Upper lobe of left lung (tissue), 6 donors: ENCODE results near the gene SLC7A6. TPM values are rescaled to one million over a fixed set of nuclear protein-coding genes. Genes with fewer than 3 reads are reported as not detected.

Source experiments
- ATAC-seq, 2 donors: fragments of 200-7000 bp; cut with Tn5 transposase; one replicate each; pipeline ENCODE4 v1.9.1; 2022; ENCODE audit warnings: mild to moderate bottlenecking in 2 of 2, moderate library complexity in 2 of 2; ENCODE audit not compliant: low FRiP score in 2 of 2
- DNase-seq, 2 donors: peaks; one replicate each; pipeline ENCODE4 v3.0.0-alpha.2; 2019 to 2020
- H3K27ac ChIP-seq, 4 donors: fragments of 200-600 bp; sonication (generic); one replicate each; pipeline ENCODE4 v1.5.1; 2016 to 2019
- H3K27me3 ChIP-seq, 4 donors: fragments of 200-600 bp; sonication (generic); one replicate each; pipeline ENCODE4 v1.5.1; 2017 to 2019
- H3K36me3 ChIP-seq, 4 donors: fragments of 200-600 bp; sonication (generic); one replicate each; pipeline ENCODE4 v1.5.1; 2016 to 2019
- H3K4me1 ChIP-seq, 4 donors: fragments of 200-600 bp; sonication (generic); one replicate each; pipeline ENCODE4 v1.5.1; 2018 to 2019
- H3K4me3 ChIP-seq, 4 donors: fragments of 200-600 bp; sonication (generic); one replicate each; pipeline ENCODE4 v1.5.1; 2017 to 2019; ENCODE audit warnings: mild to moderate bottlenecking in 2 of 4, moderate library complexity in 1 of 4
- H3K9me3 ChIP-seq, 4 donors: fragments of 200-600 bp; sonication (generic); one replicate each; pipeline ENCODE4 v1.5.1; 2018 to 2019
- EP300 ChIP-seq, 4 donors: sonication (generic); formaldehyde crosslinking; IDR thresholded peaks; one replicate each; pipeline ENCODE4 v1.5.1; 2017; ENCODE audit warnings: antibody characterized with exemption in 4 of 4, control low read depth in 2 of 4
- POLR2A ChIP-seq, 4 donors: fragments of 450-650 bp; IDR thresholded peaks; one replicate each; pipeline ENCODE4 v1.5.1; 2016 to 2017; ENCODE audit warnings: antibody characterized with exemption in 4 of 4, mild to moderate bottlenecking in 2 of 4
- POLR2AphosphoS5 ChIP-seq, 2 donors: sonication (generic); formaldehyde crosslinking; IDR thresholded peaks; one replicate each; pipeline ENCODE4 v1.5.1; 2017; ENCODE audit warnings: antibody characterized with exemption in 2 of 2
- WGBS, 2 donors: methylation state at CpG; one replicate each; pipeline ENCODE4 v1.1.5; 2017 to 2018; 5-methylcytosine and 5-hydroxymethylcytosine counted together
- total RNA-seq, 6 donors: library from RNA; depleted of rRNA in 4 of 6; stranded (reverse); fragments of >200 nt in 4 of 6; gene quantifications; one replicate each; pipeline versions ENCODE4 v1.1.0 to v1.2.1, GENCODE V29; 2016 to 2021
- TF ChIP-seq, protein P1 (sequence below), 6 experiments: fragments of 450-650 bp in 4 of 6; fragments of 200-600 bp in 2 of 6; sonication (generic) in 2 of 6; IDR thresholded peaks; one replicate each; pipeline ENCODE4 v1.5.1; 2016 to 2019; ENCODE audit warnings: antibody characterized with exemption in 6 of 6
- donor health status: DM: no; HTN: no; CAD: no; lungs with moderate emphysema.
- donor health status: DM: no; HTN: yes; CAD: no; lungs with severe emphysema.

SLC7A6 gene
- total RNA-seq, 6 donors from 2014 or later = 44.9 to 109 (median 49.5) TPM

DNA sequence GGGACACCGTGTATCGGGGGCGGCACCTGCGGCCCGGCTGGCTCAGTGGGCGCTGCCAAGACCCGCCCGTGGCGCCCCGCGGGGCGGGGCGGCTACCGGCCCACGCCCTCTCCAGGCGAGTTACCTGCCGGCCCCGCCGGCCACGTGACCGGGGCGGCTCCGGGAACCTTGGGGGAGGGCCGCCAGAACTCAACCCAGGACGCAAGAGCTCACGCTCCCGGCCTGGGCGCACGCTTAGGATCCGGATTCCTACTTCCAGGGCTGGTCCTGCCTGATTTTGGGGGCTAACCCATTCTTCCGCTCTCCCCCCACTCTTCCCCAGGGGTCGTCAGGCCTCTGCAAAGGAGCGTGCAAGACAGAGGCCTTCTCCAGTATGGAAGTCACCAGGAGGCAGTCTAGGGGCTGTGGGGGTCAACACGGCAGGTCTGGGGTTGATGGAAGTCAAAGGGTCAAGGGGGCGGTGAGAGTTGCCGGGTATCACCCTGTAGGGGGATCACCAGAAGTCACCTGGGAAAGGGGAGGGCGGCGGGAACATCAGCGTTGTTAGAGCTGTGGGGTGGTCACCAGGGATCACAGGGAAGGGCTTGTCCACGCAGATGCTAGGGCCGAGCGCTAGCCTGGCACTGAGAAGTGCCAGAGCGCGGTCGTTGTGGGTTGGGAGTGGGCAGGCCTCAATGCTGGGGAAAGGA is 28.0 kb upstream of the SLC7A6 start:
- Histone ChIP-seq H3K27ac (peak overlapping the region; percentile 87 to 96 (median 92)), H3K9me3 (no peaks in the 10 kb centered on the region), H3K4me1 (peaks cover 27 to 66% (median 43%) of the 10 kb centered on the region in 4 donors), H3K27me3 (no peaks in the 10 kb centered on the region), H3K4me3 (peak overlapping the region in 3 of 4 donors; percentile 56 to 66 (median 65)), H3K36me3 (peaks cover 0 to 13% (median 9%) of the 10 kb centered on the region in 4 donors)
- peak; percentile 92 to 97 for DNase-seq
- WGBS, 2 donors = 26 to 28% methylated on average over 21 to 28 of the region's 45 CpGs
- ATAC-seq = peak; percentile 29 to 47
- TF ChIP-seq, protein P1, sequence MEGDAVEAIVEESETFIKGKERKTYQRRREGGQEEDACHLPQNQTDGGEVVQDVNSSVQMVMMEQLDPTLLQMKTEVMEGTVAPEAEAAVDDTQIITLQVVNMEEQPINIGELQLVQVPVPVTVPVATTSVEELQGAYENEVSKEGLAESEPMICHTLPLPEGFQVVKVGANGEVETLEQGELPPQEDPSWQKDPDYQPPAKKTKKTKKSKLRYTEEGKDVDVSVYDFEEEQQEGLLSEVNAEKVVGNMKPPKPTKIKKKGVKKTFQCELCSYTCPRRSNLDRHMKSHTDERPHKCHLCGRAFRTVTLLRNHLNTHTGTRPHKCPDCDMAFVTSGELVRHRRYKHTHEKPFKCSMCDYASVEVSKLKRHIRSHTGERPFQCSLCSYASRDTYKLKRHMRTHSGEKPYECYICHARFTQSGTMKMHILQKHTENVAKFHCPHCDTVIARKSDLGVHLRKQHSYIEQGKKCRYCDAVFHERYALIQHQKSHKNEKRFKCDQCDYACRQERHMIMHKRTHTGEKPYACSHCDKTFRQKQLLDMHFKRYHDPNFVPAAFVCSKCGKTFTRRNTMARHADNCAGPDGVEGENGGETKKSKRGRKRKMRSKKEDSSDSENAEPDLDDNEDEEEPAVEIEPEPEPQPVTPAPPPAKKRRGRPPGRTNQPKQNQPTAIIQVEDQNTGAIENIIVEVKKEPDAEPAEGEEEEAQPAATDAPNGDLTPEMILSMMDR (IDR thresholded peaks at IDR 0.05) = no peak
- peak in 1 of 4 donors; percentile 7 for TF ChIP-seq EP300 (IDR thresholded peaks at IDR 0.05)
- peak; percentile 46 to 64 for TF ChIP-seq POLR2AphosphoS5 (IDR thresholded peaks at IDR 0.05)
- peak; percentile 36 to 87 (median 58) for TF ChIP-seq POLR2A (IDR thresholded peaks at IDR 0.05)

DNA sequence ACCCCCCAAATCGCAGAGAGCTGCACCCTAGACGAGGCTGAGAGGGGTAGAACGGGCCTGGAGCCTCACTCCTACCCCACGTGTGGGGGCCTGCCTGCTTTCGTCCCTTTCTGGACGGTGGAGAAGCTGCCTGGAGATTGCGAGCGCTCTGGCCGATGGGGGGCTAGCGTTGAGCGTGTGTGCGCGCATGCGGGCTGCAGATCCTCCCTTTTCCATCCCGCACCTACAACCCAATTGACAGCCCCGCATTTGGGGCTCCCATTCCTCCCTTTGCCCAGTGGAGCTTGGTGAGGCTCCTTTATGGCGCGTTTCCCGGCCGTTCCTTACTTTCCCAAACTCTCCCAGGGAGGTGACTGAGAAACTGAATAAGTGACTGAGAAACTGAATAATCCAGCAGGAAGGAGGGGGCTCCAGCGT is 27.5 kb upstream of the SLC7A6 start:
- peak overlapping the region; percentile 50 to 66 (median 60) for H3K4me3 ChIP-seq
- H3K27ac ChIP-seq = peak overlapping the region; percentile 87 to 96 (median 92)
- H3K27me3 ChIP-seq = no peaks in the 10 kb centered on the region
- H3K4me1 ChIP-seq = peaks cover 27 to 66% (median 43%) of the 10 kb centered on the region in 4 donors
- peaks cover 0 to 7% (median 5%) of the 10 kb centered on the region in 4 donors for H3K36me3 ChIP-seq
- no peak for ATAC-seq
- no peak for TF ChIP-seq POLR2AphosphoS5 (IDR thresholded peaks at IDR 0.05)
- TF ChIP-seq POLR2A (IDR thresholded peaks at IDR 0.05) = no peak
- TF ChIP-seq EP300 (IDR thresholded peaks at IDR 0.05) = no peak
- TF ChIP-seq, protein P1 (IDR thresholded peaks at IDR 0.05) = no peak
- no peaks in the 10 kb centered on the region for H3K9me3 ChIP-seq
- WGBS, 2 donors = 9 to 12% methylated on average over 7 to 21 of the region's 21 CpGs
- peak in 1 of 2 donors; percentile 76 for DNase-seq

DNA sequence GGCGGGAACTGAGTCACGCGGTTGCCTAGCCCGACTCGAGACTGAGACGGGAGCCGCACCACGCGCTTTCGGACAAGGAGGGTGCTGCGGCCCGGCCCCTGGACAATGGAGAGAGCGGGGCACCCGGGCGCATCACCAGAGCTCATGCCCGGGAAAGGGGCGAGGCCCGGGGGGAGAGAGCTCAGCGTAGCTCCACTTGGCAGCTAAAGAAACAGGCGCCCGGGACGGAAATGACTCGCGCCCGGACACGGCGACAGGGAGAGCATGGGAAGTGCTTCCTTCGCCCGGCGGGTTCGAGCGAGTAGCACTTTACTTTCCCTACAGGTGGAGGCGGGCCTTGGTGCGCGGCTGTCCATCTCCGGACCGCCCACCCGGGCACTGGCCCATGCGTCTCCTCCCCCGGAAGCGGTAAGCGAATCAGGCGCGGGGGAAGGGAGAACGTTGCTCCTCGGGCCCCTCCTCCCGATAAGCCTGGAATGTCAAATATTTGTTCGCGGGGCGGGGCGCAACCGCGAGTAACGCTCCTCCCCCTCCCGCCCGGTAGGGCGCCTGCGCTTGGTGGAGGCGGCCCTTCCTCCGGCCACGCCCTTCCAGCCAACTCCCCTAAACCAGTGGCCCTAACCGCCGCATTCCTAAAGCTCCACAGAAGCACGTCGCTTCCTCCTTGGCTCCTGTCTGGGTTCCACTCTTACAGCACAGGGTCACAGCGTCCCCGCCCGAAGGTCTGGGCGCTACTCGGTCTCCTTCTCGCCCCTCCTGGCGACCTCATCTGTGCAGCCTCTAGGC is 26.9 kb upstream of the SLC7A6 start:
- TF ChIP-seq POLR2AphosphoS5 (IDR thresholded peaks at IDR 0.05) (peak; percentile 95 to 97), POLR2A (IDR thresholded peaks at IDR 0.05) (peak in 3 of 4 donors; percentile 79 to 97 (median 88)), EP300 (IDR thresholded peaks at IDR 0.05) (peak in 1 of 4 donors; percentile 71)
- TF ChIP-seq, protein P1 (IDR thresholded peaks at IDR 0.05) = peak in 3 of 6 experiments; percentile 28 to 38 (median 29)
- Histone ChIP-seq H3K4me3 (peak overlapping the region; percentile 50 to 66 (median 60)), H3K27me3 (no peaks in the 10 kb centered on the region), H3K9me3 (no peaks in the 10 kb centered on the region), H3K4me1 (peaks cover 27 to 66% (median 41%) of the 10 kb centered on the region in 4 donors), H3K36me3 (peaks cover 0 to 1% (median under 1%) of the 10 kb centered on the region in 4 donors), H3K27ac (peak overlapping the region; percentile 88 to 96 (median 92))
- WGBS, 2 donors = 0% methylated on average over 35 to 71 of the region's 72 CpGs
- peak; percentile 98 to 99 for DNase-seq
- peak; percentile 93 to 94 for ATAC-seq

DNA sequence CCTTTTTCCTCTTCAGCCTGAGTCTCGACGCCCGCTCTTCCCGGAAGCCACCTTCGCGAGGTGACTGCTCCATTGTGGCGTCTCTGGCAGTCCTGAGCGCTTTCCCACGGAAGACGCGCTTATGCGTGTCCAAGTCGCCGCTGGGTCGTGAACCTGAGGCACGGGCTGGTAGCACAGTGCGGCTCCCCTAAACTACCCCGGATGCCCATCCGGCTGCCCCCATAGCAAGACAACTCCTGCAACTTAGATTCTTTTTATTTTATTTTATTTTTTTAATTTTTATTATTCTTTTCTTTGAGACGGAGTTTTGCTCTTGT is 26.3 kb upstream of the SLC7A6 start:
- no peaks in the 10 kb centered on the region for H3K9me3 ChIP-seq
- peak overlapping the region; percentile 88 to 96 (median 92) for H3K27ac ChIP-seq
- TF ChIP-seq POLR2A (IDR thresholded peaks at IDR 0.05) = no peak
- no peak for TF ChIP-seq EP300 (IDR thresholded peaks at IDR 0.05)
- TF ChIP-seq, protein P1 (IDR thresholded peaks at IDR 0.05) = peak in 1 of 6 experiments; percentile 21
- TF ChIP-seq POLR2AphosphoS5 (IDR thresholded peaks at IDR 0.05) = no peak
- H3K4me3 ChIP-seq = peak overlapping the region; percentile 50 to 66 (median 60)
- WGBS, 2 donors = 12 to 15% methylated on average over 20 of the region's 20 CpGs
- H3K4me1 ChIP-seq = peaks cover 27 to 62% (median 38%) of the 10 kb centered on the region in 4 donors
- DNase-seq = no peak
- no peaks in the 10 kb centered on the region for H3K27me3 ChIP-seq
- ATAC-seq = no peak
- no peaks in the 10 kb centered on the region for H3K36me3 ChIP-seq
